Measurements from ENCODE around the gene TECR.

The TECR gene

GRCh38 chr19:14516746-14517438 is 12.5 kb upstream of the TECR start:
- FAIRE-seq (no peak), DNase-seq (ENCODE audit: insufficient read length, low spot score) (no peak)
- TF ChIP-seq TAF1 (IDR thresholded peaks at IDR 0.05; ENCODE audit: low read depth, low read length) (no peak), POLR2AphosphoS5 (IDR thresholded peaks at IDR 0.05; ENCODE audit: low read depth, low read length) (no peak)

DNA sequence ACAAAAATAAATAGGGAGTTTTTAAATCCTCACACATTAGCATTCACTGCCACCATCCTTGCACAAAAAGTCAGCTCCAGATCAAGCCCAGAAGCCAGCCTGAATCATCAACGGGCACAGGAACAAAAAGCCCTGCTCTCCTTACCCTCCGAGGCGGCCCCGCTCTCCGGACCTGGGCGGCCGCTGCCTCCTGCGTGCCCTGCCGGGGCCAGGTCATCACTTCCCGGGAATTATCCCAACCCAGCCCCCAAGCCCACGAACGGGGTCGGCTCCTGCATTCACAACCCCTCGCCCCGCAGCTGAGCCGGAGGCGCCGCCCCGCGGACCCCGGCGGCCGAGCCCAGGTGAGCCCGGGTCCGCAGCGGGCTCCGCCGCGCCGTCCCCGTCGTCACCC is 12.0 kb upstream of the TECR start:
- no peak for FAIRE-seq
- no peak for DNase-seq (ENCODE audit: insufficient read length, low spot score)

GRCh38 chr19:14517840-14518505 is 11.4 kb upstream of the TECR start, which contains the start of gene DNAJB1:
TSS of gene DNAJB1 (minus strand) at chr19:14518397. CDS start at chr19:14518349, 48 bp downstream.
- FAIRE-seq (no peak), DNase-seq (ENCODE audit: insufficient read length, low spot score) (peak; percentile 92)
- TF ChIP-seq POLR2A (IDR thresholded peaks at IDR 0.05; ENCODE audit: low read depth, low read length) (peak; percentile 94), TAF1 (IDR thresholded peaks at IDR 0.05; ENCODE audit: low read depth, low read length) (peak; percentile 47; the same call in 1 of the 2 replicates), POU2F2 (IDR thresholded peaks at IDR 0.05; ENCODE audit: low read depth, low read length) (peak; percentile 76), SPI1 (IDR thresholded peaks at IDR 0.05; ENCODE audit: low read depth, low read length) (no peak), PAX5 (IDR thresholded peaks at IDR 0.05; ENCODE audit: insufficient read depth, low read length, severe bottlenecking) (no peak), POLR2AphosphoS5 (IDR thresholded peaks at IDR 0.05; ENCODE audit: low read depth, low read length) (peak; percentile 86)

More for the DNA sequence above, 12.0 kb upstream of the TECR start:
- TF ChIP-seq POLR2AphosphoS5 (IDR thresholded peaks at IDR 0.05; ENCODE audit: low read depth, low read length) (no peak), POLR2A (IDR thresholded peaks at IDR 0.05; ENCODE audit: low read depth, low read length) (no peak), SPI1 (IDR thresholded peaks at IDR 0.05; ENCODE audit: low read depth, low read length) (no peak), POU2F2 (IDR thresholded peaks at IDR 0.05; ENCODE audit: low read depth, low read length) (no peak), PAX5 (IDR thresholded peaks at IDR 0.05; ENCODE audit: insufficient read depth, low read length, severe bottlenecking) (no peak), TAF1 (IDR thresholded peaks at IDR 0.05; ENCODE audit: low read depth, low read length) (no peak)

DNA sequence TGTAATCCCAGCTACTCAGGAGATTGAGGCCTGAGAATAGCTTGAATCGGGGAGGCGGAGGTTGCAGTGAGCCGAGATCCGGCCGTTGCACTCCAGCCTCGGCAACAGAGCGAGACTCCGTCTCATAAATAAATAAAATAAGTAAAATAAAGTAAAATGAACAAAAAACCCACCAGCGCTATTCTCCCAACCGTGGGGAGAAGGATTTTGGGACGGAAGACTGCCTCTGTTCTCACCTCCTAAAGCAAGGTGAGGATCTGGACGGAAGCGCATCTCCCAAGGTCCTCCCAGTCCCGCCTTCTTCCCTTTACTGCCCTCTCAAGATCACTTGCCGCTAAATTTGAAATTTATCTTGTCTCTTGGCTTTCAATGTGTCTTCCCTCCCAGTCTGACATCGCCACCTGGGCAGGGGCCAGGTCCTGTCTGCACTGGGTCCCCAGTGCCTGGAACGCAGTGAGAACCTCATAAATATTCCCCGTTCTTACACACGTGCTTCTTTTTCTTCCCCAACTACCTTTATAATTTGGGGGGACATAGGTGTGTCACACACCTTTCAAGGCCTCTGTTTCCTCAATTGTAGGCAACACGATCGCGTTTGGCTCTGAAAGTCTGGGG is 10.0 kb upstream of the TECR start:
- TF ChIP-seq POLR2AphosphoS5 (IDR thresholded peaks at IDR 0.05; ENCODE audit: low read depth, low read length) = no peak
- TF ChIP-seq PAX5 (IDR thresholded peaks at IDR 0.05; ENCODE audit: insufficient read depth, low read length, severe bottlenecking) = no peak
- no peak for TF ChIP-seq TAF1 (IDR thresholded peaks at IDR 0.05; ENCODE audit: low read depth, low read length)
- TF ChIP-seq POLR2A (IDR thresholded peaks at IDR 0.05; ENCODE audit: low read depth, low read length) = no peak
- no peak for TF ChIP-seq SPI1 (IDR thresholded peaks at IDR 0.05; ENCODE audit: low read depth, low read length)
- TF ChIP-seq POU2F2 (IDR thresholded peaks at IDR 0.05; ENCODE audit: low read depth, low read length) = no peak
- no peak for FAIRE-seq
- DNase-seq (ENCODE audit: insufficient read length, low spot score) = no peak

DNA sequence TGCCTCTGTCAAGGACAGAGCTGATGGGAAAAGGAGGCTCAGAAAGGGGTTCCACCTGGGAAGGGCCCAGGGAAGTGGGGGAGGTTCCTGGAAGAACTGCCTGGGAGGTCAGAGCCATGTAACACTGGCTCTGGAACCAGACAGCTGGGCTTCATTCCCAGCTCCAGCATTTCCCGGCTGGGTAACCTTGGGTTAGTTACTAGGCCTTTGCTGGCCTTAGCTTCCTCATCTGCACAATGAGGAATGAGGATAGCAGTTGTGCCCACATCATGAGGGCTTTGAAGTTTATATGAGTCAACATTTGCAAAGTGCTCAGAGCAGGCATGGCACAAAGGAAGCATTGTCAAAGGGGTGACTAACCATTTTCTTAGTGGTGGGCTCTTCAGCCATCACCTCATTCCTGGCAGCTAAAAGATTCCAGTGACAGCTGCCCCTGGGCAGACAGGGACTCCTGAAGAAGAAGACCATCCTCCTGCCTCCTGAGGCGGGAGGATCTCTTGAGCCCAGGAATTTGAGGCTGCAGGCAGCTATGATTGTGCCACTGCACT is 9.5 kb upstream of the TECR start:
- no peak for TF ChIP-seq POU2F2 (IDR thresholded peaks at IDR 0.05; ENCODE audit: low read depth, low read length)
- TF ChIP-seq PAX5 (IDR thresholded peaks at IDR 0.05; ENCODE audit: insufficient read depth, low read length, severe bottlenecking) = no peak
- no peak for TF ChIP-seq TAF1 (IDR thresholded peaks at IDR 0.05; ENCODE audit: low read depth, low read length)
- no peak for TF ChIP-seq SPI1 (IDR thresholded peaks at IDR 0.05; ENCODE audit: low read depth, low read length)
- no peak for TF ChIP-seq POLR2AphosphoS5 (IDR thresholded peaks at IDR 0.05; ENCODE audit: low read depth, low read length)
- TF ChIP-seq POLR2A (IDR thresholded peaks at IDR 0.05; ENCODE audit: low read depth, low read length) = no peak
- FAIRE-seq (no peak), DNase-seq (ENCODE audit: insufficient read length, low spot score) (no peak)

GRCh38 chr19:14520543-14520942 is 8.9 kb upstream of the TECR start:
- TF ChIP-seq TAF1 (IDR thresholded peaks at IDR 0.05; ENCODE audit: low read depth, low read length) (no peak), POLR2A (IDR thresholded peaks at IDR 0.05; ENCODE audit: low read depth, low read length) (no peak)
- no peak for DNase-seq (ENCODE audit: insufficient read length, low spot score)
- no peak for FAIRE-seq

DNA sequence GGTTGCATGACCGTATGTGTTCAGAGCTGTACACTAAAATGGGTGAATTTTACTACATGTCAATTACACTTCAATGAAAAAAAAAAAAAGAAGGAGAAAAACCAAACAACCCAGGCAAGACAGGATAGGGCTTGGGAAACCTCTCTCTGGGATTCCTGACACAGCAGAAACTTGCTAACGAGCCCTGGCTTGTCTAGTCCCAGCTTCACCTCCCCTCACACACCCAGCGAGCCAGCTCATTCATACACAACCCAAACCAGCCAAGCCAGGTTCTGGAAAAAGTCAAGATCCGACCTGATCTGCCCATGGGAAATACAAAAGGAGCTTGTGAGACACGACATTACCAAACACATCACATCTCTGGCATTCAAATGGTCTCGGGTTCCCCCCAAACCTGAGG is 3.7 kb upstream of the TECR start:
- DNase-seq (ENCODE audit: insufficient read length, low spot score) (no peak), FAIRE-seq (no peak)
- TF ChIP-seq POLR2AphosphoS5 (IDR thresholded peaks at IDR 0.05; ENCODE audit: low read depth, low read length) (no peak), POLR2A (IDR thresholded peaks at IDR 0.05; ENCODE audit: low read depth, low read length) (no peak), TAF1 (IDR thresholded peaks at IDR 0.05; ENCODE audit: low read depth, low read length) (no peak), POU2F2 (IDR thresholded peaks at IDR 0.05; ENCODE audit: low read depth, low read length) (no peak), SPI1 (IDR thresholded peaks at IDR 0.05; ENCODE audit: low read depth, low read length) (no peak), PAX5 (IDR thresholded peaks at IDR 0.05; ENCODE audit: insufficient read depth, low read length, severe bottlenecking) (no peak)

GRCh38 chr19:14526423-14526822 is 3.0 kb upstream of the TECR start:
- no peak for DNase-seq (ENCODE audit: insufficient read length, low spot score)
- FAIRE-seq = no peak
- TF ChIP-seq PAX5 (IDR thresholded peaks at IDR 0.05; ENCODE audit: insufficient read depth, low read length, severe bottlenecking) (no peak), TAF1 (IDR thresholded peaks at IDR 0.05; ENCODE audit: low read depth, low read length) (no peak), POU2F2 (IDR thresholded peaks at IDR 0.05; ENCODE audit: low read depth, low read length) (no peak), POLR2A (IDR thresholded peaks at IDR 0.05; ENCODE audit: low read depth, low read length) (no peak), POLR2AphosphoS5 (IDR thresholded peaks at IDR 0.05; ENCODE audit: low read depth, low read length) (no peak), SPI1 (IDR thresholded peaks at IDR 0.05; ENCODE audit: low read depth, low read length) (no peak)

DNA sequence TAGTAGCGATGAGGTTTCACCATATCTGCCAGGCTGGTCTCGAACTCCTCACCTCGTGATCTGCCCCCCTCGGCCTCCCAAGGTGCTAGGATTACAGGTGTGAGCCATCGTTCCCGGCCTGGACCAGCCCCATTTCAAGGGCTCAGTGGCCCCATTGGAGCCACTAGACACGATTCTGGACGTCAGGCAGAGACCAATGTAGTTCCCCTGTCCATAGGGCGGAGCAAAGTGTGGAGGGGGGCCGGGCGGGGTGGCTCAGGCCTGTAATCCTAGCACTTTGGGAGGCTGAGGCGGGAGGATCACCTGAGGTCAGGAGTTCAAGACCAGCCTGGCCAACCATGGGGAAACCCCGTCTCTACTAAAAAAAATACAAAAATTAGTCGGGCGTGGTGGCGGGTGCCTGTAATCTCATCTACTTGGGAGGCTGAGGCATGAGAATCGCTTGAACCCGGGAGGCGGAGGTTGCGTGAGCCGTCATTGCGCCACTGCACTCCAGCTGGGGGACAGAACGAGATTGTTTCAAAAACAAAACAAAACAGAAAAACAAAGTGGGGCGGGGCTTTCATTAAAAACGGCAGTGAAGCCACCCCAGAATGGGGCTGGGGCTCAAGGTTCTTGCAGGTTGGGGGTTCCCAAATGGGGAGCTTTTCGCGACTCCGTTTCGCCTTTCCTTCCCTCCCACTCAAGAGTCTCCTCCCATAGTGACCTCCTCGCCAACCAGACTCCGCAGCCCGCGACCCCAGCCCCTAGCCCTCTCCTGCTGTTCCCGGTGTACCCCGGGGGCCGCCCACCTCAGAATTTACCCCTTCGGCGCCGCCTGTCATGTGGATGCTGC is 758 bp upstream of the TECR start:
- DNase-seq (ENCODE audit: insufficient read length, low spot score) (no peak), FAIRE-seq (no peak)
- TF ChIP-seq TAF1 (IDR thresholded peaks at IDR 0.05; ENCODE audit: low read depth, low read length) = no peak
